Measurements from ENCODE around the gene HMX1.

Gene HMX1

GRCh38 chr4:8867624-8868320 lies 3.9 kb downstream of the HMX1 start:
- DNase-seq: no peak

- no peak for DNase-seq
Measured at GRCh38 chr4:8866828-8867623, 4.6 kb downstream of the HMX1 start.

DNA sequence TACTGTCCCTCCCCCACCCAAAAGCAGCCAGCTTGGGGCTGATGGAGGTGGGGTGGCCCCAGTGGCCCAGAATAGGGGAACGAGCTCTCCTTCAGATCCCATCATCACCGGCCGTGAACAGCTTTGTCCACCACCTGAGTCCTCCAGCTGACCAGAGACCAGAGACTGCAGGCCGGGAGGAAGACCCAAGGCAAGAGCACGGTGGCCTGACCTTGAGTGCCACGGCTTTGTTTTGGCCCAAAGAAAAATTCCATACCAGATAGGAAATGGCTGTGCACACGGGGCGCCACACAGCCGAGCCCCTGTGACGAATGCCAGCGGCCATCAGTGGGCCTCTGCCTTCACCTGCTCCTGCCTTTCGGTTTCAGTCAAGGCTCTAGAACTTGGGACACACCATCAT lies 5.2 kb downstream of the HMX1 start:
- DNase-seq: no peak

GRCh38 chr4:8865681-8866310 lies 5.8 kb downstream of the HMX1 start:
- DNase-seq: no peak

DNA sequence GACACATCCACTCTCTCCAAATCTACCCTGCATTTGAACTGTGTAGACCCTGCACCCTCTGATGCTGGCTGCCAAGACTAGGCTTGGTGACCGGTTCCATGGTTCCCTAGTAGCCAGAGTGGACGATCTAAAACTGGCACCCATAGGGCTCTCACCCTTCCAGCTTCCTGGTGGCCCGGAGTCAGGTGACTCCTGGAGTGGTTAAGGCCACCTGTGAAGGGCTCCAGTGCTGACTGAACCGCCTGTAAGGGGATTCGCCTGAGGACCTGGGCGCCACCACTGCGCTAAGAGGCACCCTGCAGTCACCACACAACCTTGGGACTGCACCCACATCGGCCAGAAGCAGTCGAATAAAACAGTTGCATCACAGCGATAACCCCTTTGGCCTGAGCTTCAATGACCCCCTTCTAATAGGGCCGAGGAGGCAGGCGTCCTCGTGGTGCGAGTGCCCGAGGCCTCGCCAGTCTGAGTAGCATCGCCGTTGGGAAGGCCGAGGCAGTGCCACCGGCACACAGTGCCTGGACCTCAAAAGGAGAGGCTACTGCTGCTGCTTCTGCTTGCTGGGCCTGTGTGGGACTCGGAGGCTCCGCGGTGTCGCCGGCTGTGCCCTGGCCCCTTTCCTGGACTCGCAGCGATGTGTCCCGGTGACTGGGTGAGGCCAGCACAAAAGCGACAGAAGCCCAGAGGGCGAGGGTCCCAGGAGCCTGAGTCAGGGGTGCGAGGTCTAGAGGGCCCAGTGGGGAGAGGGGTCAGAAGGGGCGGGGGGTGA lies 6.5 kb downstream of the HMX1 start:
- no peak for DNase-seq

GRCh38 chr4:8863686-8864682 lies 7.7 kb downstream of the HMX1 start:
- DNase-seq: no peak

DNA sequence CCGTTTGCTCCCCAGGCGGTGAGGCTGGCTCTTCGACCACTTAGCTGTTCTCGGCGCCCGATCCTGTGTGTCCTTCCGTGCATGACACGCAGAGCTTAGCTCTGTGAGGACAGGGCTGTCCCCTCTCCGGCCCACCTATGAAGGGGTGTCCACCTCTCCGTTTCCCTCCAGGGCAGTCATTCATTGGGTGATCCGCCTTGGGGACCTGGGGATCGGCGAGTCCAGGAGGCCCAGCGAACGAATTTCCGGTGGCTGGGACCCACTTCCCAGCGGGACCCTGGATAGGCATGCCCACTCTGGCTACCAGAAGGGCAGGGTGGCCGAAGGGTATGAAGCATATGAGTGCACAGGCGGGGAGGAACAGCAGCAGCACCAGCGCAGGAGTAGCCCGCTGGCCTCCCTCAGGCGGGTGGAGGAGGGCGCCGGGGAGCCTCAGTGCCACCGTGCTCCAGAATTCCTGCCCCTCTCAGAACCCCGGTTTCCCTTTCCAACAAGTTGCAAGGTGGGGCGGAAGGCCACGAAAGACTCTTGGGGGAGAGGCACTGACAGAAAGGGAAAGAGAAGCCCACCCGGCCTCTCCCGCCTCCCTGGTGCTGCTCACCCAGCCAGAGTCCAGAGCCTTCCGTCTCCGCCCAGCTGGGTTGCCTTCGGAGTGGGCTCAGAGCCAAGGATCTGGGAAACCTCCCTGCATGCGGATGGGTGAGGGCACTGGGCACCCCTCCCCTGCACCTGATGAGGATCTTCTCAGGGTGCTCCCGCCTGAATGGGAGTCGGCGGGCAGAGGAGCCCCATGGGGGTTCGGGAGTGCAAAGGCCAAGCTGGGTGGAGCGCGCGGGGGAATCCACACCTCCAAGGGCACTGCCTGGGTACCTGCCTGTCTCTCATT lies 8.6 kb downstream of the HMX1 start:
- DNase-seq: no peak

DNA sequence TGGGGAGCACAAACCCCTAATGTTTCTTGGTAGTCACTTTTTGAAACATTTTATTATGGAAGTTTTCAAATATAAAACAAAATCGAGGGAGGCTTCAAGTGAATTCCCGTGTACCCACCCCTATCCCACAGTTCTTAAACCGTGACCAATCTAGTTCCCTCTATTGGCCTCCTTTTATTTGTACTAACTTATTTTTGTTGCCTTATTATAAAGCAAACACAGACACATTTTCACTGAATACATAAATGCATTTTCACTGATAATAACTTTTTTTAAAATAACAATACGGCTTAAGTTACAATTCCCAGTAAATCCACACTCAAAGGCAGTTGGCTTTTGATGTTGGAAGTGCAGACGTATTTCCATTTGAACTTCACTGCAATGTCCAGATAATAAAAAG lies 9.3 kb downstream of the HMX1 start:
- no peak for DNase-seq

GRCh38 chr4:8861576-8862295 lies 9.9 kb downstream of the HMX1 start:
- no peak for DNase-seq

GRCh38 chr4:8860892-8861575 lies 10.6 kb downstream of the HMX1 start:
- no peak for DNase-seq

DNA sequence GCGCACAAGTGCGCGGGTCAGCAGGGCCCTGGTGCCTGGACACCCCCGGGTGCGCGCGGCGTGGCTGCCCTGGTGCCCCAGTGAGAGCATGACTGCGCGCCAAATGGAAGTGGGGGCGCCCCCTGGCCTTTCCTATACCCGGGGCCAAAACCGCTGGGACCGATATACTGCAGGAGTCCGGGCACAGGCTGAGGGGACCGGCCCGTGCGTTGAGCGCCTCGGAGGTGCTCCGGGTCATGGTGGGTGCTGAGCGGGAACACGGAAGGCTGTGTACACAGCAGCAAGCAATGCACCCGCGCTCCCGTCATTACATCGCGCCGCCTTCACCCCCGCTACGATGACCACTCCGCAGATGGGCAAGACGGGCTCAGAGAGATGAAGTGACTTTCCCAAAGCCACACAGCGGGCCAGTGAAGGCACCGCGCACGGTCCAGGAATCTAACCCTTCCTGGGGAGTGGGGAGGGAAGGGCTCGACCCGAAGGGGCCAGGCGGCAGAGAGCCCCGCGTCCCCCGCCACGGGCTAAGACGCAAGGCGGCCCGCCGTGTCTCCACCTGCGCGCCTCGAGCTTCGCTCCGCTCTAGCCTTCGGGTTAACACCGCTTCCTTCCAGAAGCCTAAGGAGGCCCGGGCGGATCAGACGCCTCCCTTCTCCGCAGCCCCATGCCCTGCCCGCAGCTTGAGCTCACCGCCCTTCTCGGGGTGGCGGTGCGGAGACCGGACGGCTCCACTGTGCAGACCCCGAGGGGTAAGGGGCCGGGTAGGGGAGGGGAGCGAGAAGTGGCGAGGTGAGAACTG lies 11.3 kb downstream of the HMX1 start:
- DNase-seq: no peak

GRCh38 chr4:8859550-8860095 lies 12.0 kb downstream of the HMX1 start:
- DNase-seq: no peak

DNA sequence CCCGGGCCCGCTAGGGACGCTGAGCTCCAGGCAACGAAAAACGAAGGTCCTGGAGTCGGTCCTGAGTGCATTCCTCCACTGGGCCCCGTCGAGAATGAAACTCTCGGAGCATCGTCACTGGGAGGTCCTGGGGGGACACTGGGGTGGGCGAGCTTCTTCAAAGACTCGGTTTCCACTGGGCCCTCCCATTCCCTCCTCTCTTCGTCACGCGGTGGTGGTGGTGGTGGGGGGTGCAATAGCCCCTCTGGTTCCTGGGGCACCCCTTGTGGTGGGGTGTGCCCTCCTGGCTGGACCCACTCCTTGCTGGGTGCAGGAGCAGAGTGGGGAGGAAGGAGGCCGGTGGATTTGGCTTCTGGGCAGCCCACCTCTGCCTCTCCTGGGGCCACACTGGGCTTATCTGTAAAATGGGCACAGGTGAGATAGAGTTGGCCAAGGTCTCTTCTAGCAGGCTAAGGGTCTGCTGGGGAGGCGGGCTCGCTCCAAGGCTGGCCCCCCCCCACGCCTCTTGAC lies 12.9 kb downstream of the HMX1 start:
- DNase-seq: no peak

GRCh38 chr4:8857766-8858700 lies 13.6 kb downstream of the HMX1 start:
- no peak for DNase-seq

- DNase-seq: no peak
Measured at GRCh38 chr4:8856835-8857621, 14.6 kb downstream of the HMX1 start.

GRCh38 chr4:8855818-8856245 lies 15.8 kb downstream of the HMX1 start:
- no peak for DNase-seq

Data from NCI-H1417 (cell line).